Measurements from ENCODE around the gene EDAR.

The EDAR gene

GRCh38 chr2:108922141-108922915 is 66.7 kb downstream of the EDAR start:
- DNase-seq, result no peak

DNA sequence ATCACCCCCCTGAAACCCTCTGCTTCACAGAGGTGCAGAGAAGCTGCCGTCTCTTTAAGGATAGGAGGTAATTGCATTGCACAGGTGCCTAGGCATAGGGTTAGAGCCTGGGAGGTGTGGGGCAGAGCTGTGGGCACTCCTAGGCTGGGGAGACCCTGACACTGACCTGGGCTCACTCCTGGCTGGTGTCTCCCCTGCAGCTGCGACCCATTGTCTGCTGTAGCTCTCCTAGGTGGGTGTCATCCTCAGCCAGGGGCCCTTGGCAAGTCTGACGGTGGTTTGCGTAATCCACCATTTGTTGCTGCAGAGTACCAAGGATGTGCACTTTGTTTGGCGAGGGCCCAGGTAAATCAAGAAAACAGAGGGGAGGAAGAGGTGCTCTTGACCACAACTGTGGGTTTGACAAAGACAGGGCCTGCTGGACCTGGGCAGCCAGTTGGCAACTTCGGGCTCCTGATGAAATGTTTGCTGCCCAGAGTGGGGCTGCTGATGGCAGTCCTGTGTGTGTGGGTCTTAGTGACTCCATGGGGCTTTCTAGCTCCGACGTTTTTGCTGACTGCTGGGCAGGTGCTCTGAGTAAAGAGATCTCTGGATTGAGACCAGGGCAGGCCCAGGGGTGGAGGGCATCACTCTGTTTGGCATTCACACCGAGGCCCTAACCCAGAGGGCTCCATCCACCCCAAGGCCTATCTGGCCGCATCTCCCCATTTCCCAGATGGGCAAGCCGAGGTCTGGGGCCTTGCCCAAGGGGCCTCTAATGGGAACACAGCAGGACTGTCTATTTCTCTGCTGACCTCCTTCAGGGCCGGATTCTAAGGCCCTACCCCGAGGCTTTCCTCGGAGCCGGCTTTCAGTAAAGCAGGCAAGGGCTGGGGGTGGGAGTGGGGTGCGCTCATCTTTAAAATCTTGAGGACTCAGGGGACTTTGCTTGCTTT is 67.7 kb downstream of the EDAR start:
- no peak for DNase-seq

GRCh38 chr2:108920686-108921085 is 68.3 kb downstream of the EDAR start:
- DNase-seq, result no peak

DNA sequence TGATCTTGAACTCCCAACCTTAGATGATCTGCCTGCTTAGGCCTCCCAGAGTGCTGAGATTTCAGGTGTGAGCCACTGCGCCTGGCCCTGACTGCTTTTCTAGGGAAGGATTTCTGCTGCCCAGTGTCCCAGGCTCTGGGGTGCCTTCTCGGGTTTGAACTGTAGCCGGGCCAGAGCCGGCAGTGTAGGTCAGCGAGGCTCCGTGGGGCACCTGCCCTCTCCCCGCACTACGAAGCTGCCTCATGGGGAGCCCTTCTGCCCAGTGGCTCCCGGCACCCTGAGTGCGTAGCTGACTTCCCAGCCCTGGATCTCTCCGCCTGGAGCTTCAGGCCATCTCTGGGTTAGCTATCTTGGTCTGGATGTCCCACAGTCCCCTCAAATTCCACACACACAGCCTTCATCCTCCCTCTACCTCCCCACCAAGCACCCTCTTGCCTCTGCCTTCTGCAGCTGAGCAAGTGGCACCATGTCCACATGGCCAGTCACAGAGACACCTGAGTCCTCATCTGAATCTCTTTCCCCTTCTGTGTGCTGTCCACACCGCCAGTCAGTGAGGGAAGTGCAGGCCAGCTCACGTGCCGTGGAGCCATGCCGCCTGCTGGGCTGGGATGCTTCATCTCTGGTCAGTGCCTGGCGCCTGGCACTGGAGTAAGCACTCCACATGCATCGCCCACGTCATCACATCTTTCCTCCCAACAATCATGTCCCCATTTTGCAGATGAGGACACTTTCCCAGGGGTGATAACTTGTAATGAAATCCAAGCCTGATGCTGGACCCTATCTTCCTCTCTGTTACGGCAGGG is 69.2 kb downstream of the EDAR start:
- DNase-seq, result no peak

DNA sequence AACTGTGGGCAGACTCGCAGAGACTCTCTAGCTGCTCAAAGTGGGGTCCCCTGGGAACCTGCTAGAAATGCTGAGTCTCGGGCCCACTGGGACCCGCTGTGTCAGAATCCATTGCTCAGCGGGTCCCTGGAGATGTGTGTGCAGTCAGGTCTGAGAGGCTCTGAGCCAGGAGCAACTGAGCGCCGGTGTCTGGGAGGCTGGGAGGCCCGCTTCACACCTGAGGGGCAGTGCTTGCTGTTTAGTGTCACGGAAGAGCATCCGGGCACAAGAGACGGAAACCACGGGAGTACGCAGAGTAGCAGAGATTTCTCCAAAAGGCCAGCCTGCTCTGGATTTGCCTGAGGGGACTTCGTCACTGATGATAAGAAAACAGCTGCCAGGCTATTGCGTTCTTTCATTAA is 70.1 kb downstream of the EDAR start:
- no peak for DNase-seq

- DNase-seq, result no peak
Measured at GRCh38 chr2:108918156-108918874, 70.7 kb downstream of the EDAR start.

DNA sequence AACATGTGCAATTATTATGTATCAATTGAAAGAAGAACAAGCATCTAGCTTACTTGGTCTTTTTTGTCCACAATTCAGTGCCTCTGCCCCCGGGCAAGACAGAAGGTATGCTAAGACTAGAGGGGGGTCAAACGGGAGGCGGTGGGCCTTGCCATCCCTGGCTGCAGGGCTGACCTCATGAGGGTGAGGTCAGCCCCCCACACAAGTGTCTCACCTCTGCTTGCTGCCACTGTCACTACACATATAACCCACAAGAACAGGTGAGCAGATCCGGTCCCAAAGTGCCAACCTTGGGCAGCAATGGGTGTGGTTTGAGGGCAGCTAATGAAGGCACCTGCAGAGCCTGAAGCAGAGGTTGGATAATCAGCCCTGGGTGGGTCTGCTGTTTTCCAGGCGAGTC is 71.5 kb downstream of the EDAR start:
- DNase-seq, result no peak

- no peak for DNase-seq
Measured at GRCh38 chr2:108916796-108917421, 72.1 kb downstream of the EDAR start.

DNA sequence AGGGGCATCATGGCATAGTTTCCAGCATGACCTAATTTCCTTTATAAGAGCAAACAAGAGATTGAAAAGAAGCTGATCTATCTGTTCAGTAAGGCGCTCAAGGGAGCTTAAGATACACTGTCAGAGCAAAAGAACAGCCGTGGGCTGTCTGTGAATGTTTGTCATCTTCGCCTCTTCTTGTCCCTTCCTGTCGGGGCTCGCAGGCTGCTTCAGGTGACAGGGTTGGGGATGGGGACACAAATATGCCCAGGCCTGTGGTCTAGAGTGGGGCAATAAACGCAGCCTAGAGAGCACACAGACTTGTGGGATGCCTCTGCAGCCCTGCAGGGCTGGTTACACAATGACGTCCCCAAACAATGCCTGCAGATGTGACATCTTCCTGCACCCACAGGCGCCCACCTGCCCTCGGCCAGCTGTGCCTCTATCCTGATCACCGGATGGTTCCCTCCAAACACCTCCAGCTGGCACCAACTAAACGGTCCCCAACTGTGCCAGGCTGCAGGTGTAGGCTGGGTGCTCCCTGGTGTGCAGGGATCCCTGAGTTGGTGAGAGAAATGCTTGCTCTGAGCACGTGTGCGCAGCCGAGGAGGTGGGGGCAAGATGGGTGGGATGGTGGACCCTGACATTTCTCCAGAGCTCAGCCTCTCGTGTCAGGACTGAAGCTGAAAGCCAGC is 72.8 kb downstream of the EDAR start:
- DNase-seq, result no peak

DNA sequence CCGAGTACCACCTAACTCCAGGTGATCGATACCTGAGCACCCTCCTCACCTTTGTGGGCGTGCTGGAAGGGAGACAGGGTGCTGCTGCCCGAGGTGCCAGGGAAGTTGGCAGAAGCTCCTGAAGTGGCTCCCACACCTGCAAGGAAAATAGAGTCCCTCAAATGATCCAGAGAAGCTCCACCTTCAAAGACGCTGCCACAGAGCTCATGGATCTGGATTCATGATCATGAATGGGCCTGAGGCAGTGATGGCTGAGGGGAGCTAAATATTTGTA is 76.5 kb downstream of the EDAR start:
- DNase-seq, result no peak

DNA sequence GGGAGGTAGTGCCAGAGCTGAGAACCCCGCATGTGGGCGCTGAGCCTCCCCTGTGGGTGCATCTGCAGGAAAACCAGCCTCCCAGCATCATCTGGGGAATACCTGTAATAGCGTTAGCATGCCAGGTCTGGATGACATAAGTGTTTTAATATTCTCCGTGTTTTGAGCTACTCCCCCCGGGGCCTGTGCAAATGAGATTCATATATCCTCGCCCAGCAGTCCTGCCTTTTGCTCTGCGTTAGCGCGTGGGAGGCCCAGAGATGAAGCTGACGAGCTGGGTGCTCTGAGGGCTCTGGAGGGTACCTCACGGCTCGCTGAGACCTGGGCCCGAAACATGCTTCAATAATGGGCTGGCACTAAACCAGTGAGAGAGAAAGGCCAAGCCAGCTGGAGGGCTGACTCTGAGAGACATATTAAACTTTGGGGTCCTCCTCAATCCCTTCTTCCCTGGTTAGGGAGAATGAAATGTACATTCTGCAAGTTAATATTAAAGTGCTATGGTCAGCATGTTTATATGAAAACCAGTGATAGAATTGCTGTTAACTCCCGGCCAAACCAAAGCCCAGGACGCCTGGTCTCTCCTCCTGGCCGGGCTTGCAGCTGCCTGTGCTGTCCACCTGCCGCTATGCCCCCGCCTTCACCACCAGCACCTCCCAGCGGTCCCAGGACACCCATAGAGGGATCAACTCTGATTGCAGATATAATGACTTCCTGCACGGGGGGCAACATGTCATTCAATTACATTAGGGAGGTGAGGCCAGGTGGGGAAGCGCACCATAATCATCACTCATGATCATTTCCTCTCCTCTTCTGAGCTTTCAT is 77.0 kb downstream of the EDAR start:
- DNase-seq, result no peak

DNA sequence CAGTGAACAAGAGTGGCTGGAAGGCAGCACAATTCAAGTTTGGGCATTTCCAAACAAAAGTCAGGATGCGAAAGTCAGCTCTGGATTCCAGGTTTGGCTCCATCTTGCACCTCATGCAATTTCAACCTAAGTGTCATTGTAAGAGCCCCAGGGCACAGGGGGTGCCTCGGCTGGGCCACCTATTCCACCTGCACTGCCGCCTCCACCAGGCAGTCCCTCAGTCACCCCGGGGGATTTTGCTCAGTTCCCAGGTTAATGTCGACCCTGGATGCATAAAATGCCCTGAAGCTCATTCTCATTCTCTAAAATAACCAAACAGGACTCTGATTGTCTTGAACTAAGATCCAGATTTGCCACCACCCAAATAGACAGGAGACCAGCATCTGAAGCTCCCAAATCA is 77.6 kb downstream of the EDAR start:
- DNase-seq, result no peak

DNA sequence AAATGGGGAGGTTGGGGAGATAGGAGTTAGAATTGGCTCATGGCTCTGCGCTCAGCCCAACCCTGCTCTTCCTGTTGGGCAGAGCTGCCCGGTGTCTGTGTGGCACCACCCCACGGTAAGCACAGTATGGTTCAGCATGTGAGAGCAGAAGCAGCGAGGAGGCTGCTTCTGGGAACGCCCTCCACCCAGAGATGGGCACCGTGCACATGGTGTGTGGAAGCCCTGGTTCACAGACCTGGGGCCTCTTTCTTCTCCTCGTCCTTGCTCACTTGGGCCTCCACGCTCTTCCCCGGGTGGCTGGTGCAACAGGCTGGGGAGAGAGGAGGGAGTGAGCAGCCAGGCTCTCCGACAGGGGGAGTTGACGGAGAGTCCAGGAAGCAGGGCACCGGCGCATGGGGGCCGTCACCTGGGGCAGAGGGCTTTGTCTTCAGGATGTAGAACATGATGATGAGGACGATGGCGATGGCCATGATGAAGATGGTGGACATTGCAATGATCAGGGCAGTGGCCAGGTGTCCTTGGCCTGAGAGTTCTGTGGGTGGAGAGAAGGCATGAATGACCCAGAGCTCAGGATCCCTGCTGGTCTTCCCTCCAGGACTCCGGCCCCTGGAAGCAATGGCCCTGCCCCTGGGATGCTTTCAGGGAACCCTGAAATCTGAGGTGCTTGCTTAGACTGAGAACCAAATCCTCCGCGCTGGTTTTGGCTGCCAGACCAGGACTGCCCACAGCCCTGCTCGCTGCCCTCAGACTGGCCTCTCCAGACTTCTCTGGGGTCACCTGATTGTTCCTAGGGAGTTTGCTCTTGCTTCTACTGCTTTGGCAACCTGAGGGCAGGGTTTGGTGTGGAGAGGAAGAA is 78.3 kb downstream of the EDAR start:
- no peak for DNase-seq

DNA sequence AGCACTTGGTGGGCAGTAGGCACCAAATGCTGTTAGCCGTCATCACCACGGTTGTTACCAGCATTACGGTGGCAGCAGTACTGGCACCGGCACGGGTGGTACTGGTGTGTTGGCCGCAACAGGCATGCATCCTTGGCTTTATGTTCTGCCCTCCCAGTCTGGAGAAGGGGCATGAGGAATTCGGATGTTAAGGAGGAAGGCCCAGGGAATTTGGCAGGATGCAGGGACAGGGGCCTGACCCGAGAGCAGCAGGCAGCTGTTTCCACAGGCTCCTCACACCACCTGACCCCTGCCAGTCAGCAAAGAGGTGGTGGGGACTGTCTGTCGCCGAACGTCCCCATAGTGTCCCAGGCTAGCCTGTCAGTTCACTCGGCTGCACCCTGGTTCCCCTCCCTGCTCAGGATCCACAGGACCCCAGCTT is 79.0 kb downstream of the EDAR start:
- DNase-seq, result no peak

GRCh38 chr2:108909275-108909823 is 79.7 kb downstream of the EDAR start:
- no peak for DNase-seq

- no peak for DNase-seq
Measured at GRCh38 chr2:108908713-108909070, 80.3 kb downstream of the EDAR start.

DNA sequence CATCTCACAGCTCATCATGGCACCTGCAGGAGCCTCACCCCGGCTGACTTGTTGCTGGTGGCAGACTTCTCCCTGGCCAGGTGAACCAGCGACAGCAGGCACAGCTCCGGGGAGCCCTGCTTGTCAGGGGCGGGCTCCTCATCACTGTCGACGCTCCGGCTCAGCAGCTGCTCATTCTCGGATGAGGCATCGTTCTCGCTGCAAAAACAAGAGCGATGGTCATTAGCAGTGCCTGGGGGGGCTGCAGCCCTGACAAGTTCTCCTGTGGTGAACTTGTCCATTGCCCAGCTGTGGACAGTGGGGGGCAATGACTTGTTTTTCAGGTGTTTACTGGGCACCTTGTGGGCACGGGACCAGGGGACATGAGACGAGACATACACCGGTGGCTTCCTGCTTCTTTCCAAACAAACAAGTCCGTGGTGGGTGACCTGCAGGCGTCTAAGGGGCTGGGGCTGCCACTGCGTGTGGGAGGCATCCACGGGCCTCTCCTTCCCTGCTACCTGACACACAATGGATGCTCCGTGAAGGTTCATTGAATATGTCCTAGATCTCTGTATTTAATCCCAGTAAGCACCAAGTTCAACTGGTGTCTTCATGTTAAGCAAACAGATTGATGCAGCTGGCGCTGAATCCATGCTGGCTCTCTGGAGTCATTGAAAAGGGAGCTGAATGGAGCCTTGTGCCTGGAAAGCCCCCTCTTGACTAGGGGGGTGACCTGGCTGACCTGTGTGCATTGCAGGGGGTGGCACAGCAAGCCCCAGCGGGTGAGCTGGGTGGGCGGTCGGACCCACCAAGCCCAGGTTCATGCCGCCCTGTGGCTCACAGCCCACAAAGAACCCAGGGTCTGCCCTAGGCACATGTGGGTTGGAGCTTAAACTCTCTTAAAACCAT is 81.0 kb downstream of the EDAR start:
- DNase-seq, result no peak

- DNase-seq, result no peak
Measured at GRCh38 chr2:108906403-108907077, 82.5 kb downstream of the EDAR start.

Data from NCI-H82 (cell line).